WERI-Rb-1 (cell line): Measurements from ENCODE around the gene SLC52A3.

Experiments
- DNase-seq: peaks from one replicate; pipeline ENCODE4 v3.0.0-alpha.2; 2020
- H3K27ac ChIP-seq: fragments of 250-450 bp; sonication (Bioruptor Pico); 2 replicates; pipeline ENCODE4 v1.5.1; 2020; ENCODE audit warnings: mild to moderate bottlenecking, moderate library complexity
- H3K27me3 ChIP-seq: fragments of 250-450 bp; sonication (Bioruptor Pico); 2 replicates; pipeline ENCODE4 v1.5.1; 2021; ENCODE audit warnings: mild to moderate bottlenecking, low read depth, moderate library complexity; ENCODE audit not compliant: insufficient read depth, severe bottlenecking
- H3K36me3 ChIP-seq: fragments of 250-450 bp; sonication (Bioruptor Pico); 2 replicates; pipeline ENCODE4 v1.5.1; 2020; ENCODE audit warnings: mild to moderate bottlenecking, moderate library complexity
- H3K4me3 ChIP-seq: 2 replicates; pipeline ENCODE4 v1.5.1; 2011; ENCODE audit warnings: low read depth, mild to moderate bottlenecking, control low read depth, low read length
- H3K9me3 ChIP-seq: fragments of 250-450 bp; sonication (Bioruptor Pico); 2 replicates; pipeline ENCODE4 v1.5.1; 2021; ENCODE audit warnings: mild to moderate bottlenecking, moderate library complexity; ENCODE audit not compliant: severe bottlenecking
- TF ChIP-seq, protein P1 (sequence below): IDR thresholded peaks from 2 replicates; pipeline ENCODE4 v1.5.1; 2011; ENCODE audit warnings: low read depth, mild to moderate bottlenecking, control low read depth, inconsistent platforms, low read length

SLC52A3 gene

GRCh38 chr20:717832-718231 lies 50.5 kb downstream of the SLC52A3 start:
- no peak overlapping the region for H3K4me3 ChIP-seq
- H3K27ac ChIP-seq = no peak overlapping the region
- H3K9me3 ChIP-seq = peaks cover 7% of the 10 kb centered on the region
- H3K36me3 ChIP-seq = no peaks in the 10 kb centered on the region
- DNase-seq = no peak
- H3K27me3 ChIP-seq = no peaks in the 10 kb centered on the region
- TF ChIP-seq, protein P1, sequence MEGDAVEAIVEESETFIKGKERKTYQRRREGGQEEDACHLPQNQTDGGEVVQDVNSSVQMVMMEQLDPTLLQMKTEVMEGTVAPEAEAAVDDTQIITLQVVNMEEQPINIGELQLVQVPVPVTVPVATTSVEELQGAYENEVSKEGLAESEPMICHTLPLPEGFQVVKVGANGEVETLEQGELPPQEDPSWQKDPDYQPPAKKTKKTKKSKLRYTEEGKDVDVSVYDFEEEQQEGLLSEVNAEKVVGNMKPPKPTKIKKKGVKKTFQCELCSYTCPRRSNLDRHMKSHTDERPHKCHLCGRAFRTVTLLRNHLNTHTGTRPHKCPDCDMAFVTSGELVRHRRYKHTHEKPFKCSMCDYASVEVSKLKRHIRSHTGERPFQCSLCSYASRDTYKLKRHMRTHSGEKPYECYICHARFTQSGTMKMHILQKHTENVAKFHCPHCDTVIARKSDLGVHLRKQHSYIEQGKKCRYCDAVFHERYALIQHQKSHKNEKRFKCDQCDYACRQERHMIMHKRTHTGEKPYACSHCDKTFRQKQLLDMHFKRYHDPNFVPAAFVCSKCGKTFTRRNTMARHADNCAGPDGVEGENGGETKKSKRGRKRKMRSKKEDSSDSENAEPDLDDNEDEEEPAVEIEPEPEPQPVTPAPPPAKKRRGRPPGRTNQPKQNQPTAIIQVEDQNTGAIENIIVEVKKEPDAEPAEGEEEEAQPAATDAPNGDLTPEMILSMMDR = no peak

DNA sequence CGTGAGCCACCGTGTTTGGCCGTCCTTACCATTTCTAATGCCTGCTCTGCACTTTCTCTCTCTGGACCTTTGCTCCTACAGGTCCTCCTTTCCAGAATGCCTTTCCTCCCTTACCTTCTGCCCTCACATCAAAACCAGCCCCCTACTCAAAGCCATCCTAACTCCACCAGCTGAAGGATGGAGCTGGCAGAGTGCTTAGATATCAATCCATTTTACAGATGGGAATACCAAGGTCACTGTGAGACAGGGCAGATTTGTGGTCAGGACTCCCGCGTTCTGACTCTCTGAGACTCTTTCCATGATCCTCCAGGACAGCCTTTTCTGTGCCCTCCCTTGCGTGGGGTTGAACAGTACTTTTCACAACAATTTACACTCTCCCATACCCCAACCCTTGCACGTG lies 51.0 kb downstream of the SLC52A3 start:
- Histone ChIP-seq H3K9me3 (peaks cover 8% of the 10 kb centered on the region), H3K4me3 (no peak overlapping the region), H3K27me3 (no peaks in the 10 kb centered on the region), H3K27ac (no peak overlapping the region), H3K36me3 (no peaks in the 10 kb centered on the region)
- TF ChIP-seq, protein P1 = no peak
- no peak for DNase-seq

- Histone ChIP-seq H3K36me3 (no peaks in the 10 kb centered on the region), H3K27me3 (no peaks in the 10 kb centered on the region), H3K4me3 (no peak overlapping the region), H3K27ac (no peak overlapping the region), H3K9me3 (peaks cover 8% of the 10 kb centered on the region)
- TF ChIP-seq, protein P1 = no peak
- DNase-seq = no peak
Measured at GRCh38 chr20:714453-714852, 53.8 kb downstream of the SLC52A3 start.

DNA sequence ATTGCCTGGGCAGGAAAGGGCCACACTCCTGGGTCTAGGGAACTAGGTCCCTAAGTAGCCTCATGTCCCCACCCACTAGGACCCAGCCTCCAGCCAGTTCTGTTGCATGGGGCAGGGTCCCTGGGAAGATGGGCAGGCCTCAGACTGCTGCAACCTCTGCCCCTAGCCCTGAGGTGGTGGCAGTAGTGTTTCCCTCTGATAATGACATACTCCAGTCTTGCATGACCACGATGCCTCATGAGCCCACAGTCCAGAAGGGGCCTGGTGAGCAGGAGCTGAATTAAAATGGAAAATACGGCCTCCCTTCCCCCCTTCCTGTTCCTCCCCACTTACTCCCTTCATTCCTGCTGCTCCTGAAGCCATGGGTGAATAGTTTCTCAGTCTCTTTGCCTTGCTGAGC lies 56.7 kb downstream of the SLC52A3 start:
- peaks cover 14% of the 10 kb centered on the region for H3K9me3 ChIP-seq
- no peaks in the 10 kb centered on the region for H3K36me3 ChIP-seq
- H3K4me3 ChIP-seq = no peak overlapping the region
- TF ChIP-seq, protein P1 = no peak
- H3K27ac ChIP-seq = no peak overlapping the region
- DNase-seq = no peak
- no peaks in the 10 kb centered on the region for H3K27me3 ChIP-seq

GRCh38 chr20:710780-711450 lies 57.4 kb downstream of the SLC52A3 start:
- no peak for DNase-seq
- H3K27ac ChIP-seq = no peak overlapping the region; the same call in 1 of the 2 replicates
- TF ChIP-seq, protein P1 = no peak
- H3K9me3 ChIP-seq = peaks cover 14% of the 10 kb centered on the region
- H3K4me3 ChIP-seq = no peak overlapping the region
- H3K27me3 ChIP-seq = no peaks in the 10 kb centered on the region
- H3K36me3 ChIP-seq = no peaks in the 10 kb centered on the region
